ENCODE results near the gene PCSK6. TPM values are rescaled to one million over a fixed set of nuclear protein-coding genes. Genes with fewer than 3 reads are reported as not detected.

Gene PCSK6
- total RNA-seq, 4 donors from 2014 or later: 1.4 to 12.8 (median 6.9) TPM

GRCh38 chr15:101431301-101431700 is 58.2 kb downstream of the PCSK6 start:
- intact Hi-C loops (cut with DNase I; ENCODE audit: low total_unique reads): no loop called here
- no peaks in the 10 kb centered on the region for H3K27me3 ChIP-seq
- H3K4me1 ChIP-seq: no peaks in the 10 kb centered on the region
- no peaks in the 10 kb centered on the region for H3K9me3 ChIP-seq
- H3K27ac ChIP-seq: no peak overlapping the region
- H3K4me3 ChIP-seq: no peak overlapping the region
- no peaks in the 10 kb centered on the region for H3K36me3 ChIP-seq
- TF ChIP-seq POLR2A (IDR thresholded peaks at IDR 0.05): no peak
- TF ChIP-seq, protein P1, sequence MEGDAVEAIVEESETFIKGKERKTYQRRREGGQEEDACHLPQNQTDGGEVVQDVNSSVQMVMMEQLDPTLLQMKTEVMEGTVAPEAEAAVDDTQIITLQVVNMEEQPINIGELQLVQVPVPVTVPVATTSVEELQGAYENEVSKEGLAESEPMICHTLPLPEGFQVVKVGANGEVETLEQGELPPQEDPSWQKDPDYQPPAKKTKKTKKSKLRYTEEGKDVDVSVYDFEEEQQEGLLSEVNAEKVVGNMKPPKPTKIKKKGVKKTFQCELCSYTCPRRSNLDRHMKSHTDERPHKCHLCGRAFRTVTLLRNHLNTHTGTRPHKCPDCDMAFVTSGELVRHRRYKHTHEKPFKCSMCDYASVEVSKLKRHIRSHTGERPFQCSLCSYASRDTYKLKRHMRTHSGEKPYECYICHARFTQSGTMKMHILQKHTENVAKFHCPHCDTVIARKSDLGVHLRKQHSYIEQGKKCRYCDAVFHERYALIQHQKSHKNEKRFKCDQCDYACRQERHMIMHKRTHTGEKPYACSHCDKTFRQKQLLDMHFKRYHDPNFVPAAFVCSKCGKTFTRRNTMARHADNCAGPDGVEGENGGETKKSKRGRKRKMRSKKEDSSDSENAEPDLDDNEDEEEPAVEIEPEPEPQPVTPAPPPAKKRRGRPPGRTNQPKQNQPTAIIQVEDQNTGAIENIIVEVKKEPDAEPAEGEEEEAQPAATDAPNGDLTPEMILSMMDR (IDR thresholded peaks at IDR 0.05): no peak
- no peak for DNase-seq

DNA sequence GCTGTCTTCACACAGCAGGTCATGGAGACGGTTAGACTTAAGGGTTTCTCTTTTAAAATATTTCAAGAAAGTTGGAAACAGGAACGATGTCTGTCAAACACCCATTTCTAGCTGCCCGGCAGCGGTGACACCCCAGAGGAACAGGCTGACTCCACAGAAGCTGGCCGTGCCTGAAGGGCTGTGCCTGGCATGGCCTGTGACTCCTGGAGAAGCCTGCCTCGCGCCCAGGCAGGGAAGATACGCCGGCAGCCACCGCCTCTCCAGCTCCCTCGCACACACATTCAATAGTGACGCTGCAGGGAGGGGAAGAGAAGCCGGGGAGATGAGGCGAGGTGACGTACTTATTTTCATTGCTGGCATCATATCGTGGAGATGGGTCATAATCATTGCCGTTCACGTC is 59.9 kb downstream of the PCSK6 start:
- no peak overlapping the region for H3K27ac ChIP-seq
- intact Hi-C loops (cut with DNase I; ENCODE audit: low total_unique reads): no loop called here
- no peaks in the 10 kb centered on the region for H3K36me3 ChIP-seq
- no peaks in the 10 kb centered on the region for H3K9me3 ChIP-seq
- DNase-seq: no peak
- H3K4me3 ChIP-seq: no peak overlapping the region
- H3K27me3 ChIP-seq: no peaks in the 10 kb centered on the region
- TF ChIP-seq POLR2A (IDR thresholded peaks at IDR 0.05): no peak
- TF ChIP-seq, protein P1 (IDR thresholded peaks at IDR 0.05): no peak
- no peaks in the 10 kb centered on the region for H3K4me1 ChIP-seq

- intact Hi-C loops (cut with DNase I; ENCODE audit: low total_unique reads): no loop called here
- no peak for DNase-seq
- Histone ChIP-seq H3K27ac (no peak overlapping the region), H3K27me3 (no peaks in the 10 kb centered on the region), H3K36me3 (no peaks in the 10 kb centered on the region), H3K4me3 (no peak overlapping the region), H3K9me3 (no peaks in the 10 kb centered on the region), H3K4me1 (no peaks in the 10 kb centered on the region)
- TF ChIP-seq, protein P1 (IDR thresholded peaks at IDR 0.05): no peak
- no peak for TF ChIP-seq POLR2A (IDR thresholded peaks at IDR 0.05)
These were observed 60.3 kb downstream of the PCSK6 start for GRCh38 chr15:101429191-101429590.

- no peak for TF ChIP-seq POLR2A (IDR thresholded peaks at IDR 0.05)
- TF ChIP-seq, protein P1 (IDR thresholded peaks at IDR 0.05): no peak
These were observed 60.7 kb downstream of the PCSK6 start for GRCh38 chr15:101428758-101429157.

DNA sequence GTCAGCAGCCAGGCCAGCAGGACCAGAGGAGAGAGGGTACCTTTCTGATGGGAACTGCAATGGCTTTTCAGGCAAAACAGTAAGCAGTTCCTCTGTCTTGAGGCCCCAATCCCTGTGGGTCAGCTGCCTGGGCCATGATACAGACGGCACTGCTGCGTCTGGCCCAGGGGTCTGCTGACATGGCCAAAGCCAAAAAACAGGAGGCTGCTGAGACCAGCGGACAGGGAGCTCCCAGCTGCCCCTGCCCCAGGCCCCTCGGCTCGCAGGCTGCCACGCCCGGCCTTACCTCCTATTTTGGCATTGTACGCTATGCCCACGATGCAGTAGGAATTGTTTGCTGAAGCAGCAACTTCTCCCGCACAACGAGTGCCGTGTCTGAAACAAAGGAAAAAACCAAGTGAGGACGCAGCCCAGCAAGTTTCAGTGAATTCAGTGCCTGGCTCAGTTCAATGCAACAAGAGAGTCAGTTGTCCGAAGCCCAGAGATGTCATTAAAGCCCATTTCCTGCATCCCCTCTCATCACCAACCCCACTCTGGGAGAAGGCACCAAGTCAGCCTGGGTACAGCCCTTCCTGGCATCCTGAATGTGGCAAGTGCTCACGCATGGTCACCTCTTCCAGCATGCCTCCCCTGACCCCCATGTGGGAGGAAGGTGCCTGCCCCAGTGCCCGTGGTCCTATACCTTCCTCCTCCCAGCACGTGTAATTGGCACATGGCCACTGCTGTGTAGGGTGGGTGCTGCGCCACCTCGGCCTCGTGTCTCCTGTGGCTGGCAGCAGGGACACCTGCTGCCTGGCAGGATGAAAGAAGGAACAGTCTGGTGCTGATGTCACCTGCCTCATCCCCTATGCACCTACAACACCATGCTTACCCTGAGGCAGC is 61.7 kb downstream of the PCSK6 start:
- intact Hi-C loops (cut with DNase I; ENCODE audit: low total_unique reads): no loop called here
- Histone ChIP-seq H3K4me1 (no peaks in the 10 kb centered on the region), H3K27ac (no peak overlapping the region), H3K27me3 (no peaks in the 10 kb centered on the region), H3K4me3 (no peak overlapping the region), H3K9me3 (no peaks in the 10 kb centered on the region), H3K36me3 (no peaks in the 10 kb centered on the region)
- TF ChIP-seq, protein P1 (IDR thresholded peaks at IDR 0.05): no peak
- no peak for TF ChIP-seq POLR2A (IDR thresholded peaks at IDR 0.05)
- no peak for DNase-seq

More at GRCh38 chr15:101428758-101429157, 60.7 kb downstream of the PCSK6 start:
- H3K9me3 ChIP-seq: no peaks in the 10 kb centered on the region
- no peak overlapping the region for H3K27ac ChIP-seq
- no peaks in the 10 kb centered on the region for H3K4me1 ChIP-seq
- H3K36me3 ChIP-seq: no peaks in the 10 kb centered on the region
- H3K4me3 ChIP-seq: no peak overlapping the region
- DNase-seq: no peak
- intact Hi-C loops (cut with DNase I; ENCODE audit: low total_unique reads): no loop called here
- H3K27me3 ChIP-seq: no peaks in the 10 kb centered on the region

All from uterus (tissue), 4 donors.